GM12891 (cell line): ENCODE results near the gene NEDD9.

ENCODE experiments used
- POLR2A ChIP-seq: IDR thresholded peaks from 2 replicates; pipeline ENCODE4 v1.6.1; 2011; ENCODE audit warnings: low read depth, low read length, control low read depth
- POLR2AphosphoS5 ChIP-seq: IDR thresholded peaks from 2 replicates; pipeline ENCODE4 v1.6.1; 2011; ENCODE audit warnings: low read depth, low read length, control low read depth
- POU2F2 ChIP-seq: IDR thresholded peaks from 2 replicates; pipeline ENCODE4 v1.6.1; 2011; ENCODE audit warnings: low read depth, mild to moderate bottlenecking, control low read depth, low read length, moderate library complexity

- TF ChIP-seq POLR2AphosphoS5: no peak
- TF ChIP-seq POLR2A: no peak
- no peak for TF ChIP-seq POU2F2
Measured at GRCh38 chr6:11268978-11269377, 36.5 kb upstream of the NEDD9 start.
